GM12878 (cell line): ENCODE results near the gene FXYD1. TPM values are rescaled to one million over a fixed set of nuclear protein-coding genes. Genes with fewer than 3 reads are reported as not detected.
A peak's percentile ranks its signal among the peaks of the same experiment; 100 is the strongest.

ENCODE experiments used
- ATAC-seq: fragments of 200-7000 bp; cut with Tn5 transposase; 3 replicates; pipeline ENCODE4 v1.9.1; 2020; ENCODE audit warnings: mild to moderate bottlenecking, moderate library complexity
- BruUV-seq: library from RNA; stranded (reverse); fragments of 400-500 nt; replicated peaks from 2 replicates; lab custom pipeline; 2021; lab: Mats Ljungman, UMichigan
- CTCF ChIA-PET: fragments of 300-600 bp; sonication (Branson Sonifier 250); formaldehyde crosslinking; extraction: SDS; loops from one replicate; lab custom pipeline; 2021; ENCODE audit warnings: inconsistent platforms; lab: Yijun Ruan, JAX
- POLR2A ChIA-PET: fragments of 350-600 bp; formaldehyde crosslinking; extraction: SDS; loops from one replicate; lab custom pipeline; 2021; ENCODE audit warnings: inconsistent platforms; lab: Charles Lee
- RAD21 ChIA-PET: fragments of 300-600 bp; sonication (Branson Sonifier 250); formaldehyde crosslinking; loops from one replicate; lab custom pipeline; 2023; ENCODE audit warnings: antibody characterized with exemption; ENCODE audit not compliant: unreplicated experiment; lab: Charles Lee
- SMC1A ChIA-PET: fragments of 300-600 bp; sonication (Branson Sonifier 250); formaldehyde crosslinking; loops from one replicate; lab custom pipeline; 2023; ENCODE audit not compliant: unreplicated experiment, uncharacterized antibody; lab: Charles Lee
- DNase-seq: peaks from one replicate; pipeline ENCODE4 v3.0.0-alpha.2; 2011; ENCODE audit warnings: low read depth, low spot score
- FAIRE-seq: peaks from 3 replicates; lab custom pipeline; 2011; peaks lifted over from hg19 to GRCh38; lab: Jason Lieb, UNC
- H2AFZ ChIP-seq: 2 replicates; pipeline ENCODE4 v1.6.0; 2011; ENCODE audit warnings: low read depth, low read length, control low read depth; ENCODE audit not compliant: control insufficient read depth
- H3K27ac ChIP-seq: 2 replicates; pipeline ENCODE4 v1.5.1; 2011; ENCODE audit warnings: control low read depth; ENCODE audit not compliant: control insufficient read depth, insufficient read depth
- H3K27me3 ChIP-seq, 2 experiments: replicated peaks in 1 of 2; 2 replicates each; pipeline versions ENCODE4 v1.6.0 to v1.6.1; 2011; ENCODE audit warnings: low read length in 1 of 2; ENCODE audit not compliant: control insufficient read depth in 2 of 2, insufficient read depth in 2 of 2
- H3K36me3 ChIP-seq, 2 experiments: 2 replicates each; pipeline ENCODE4 v1.5.1; 2011; ENCODE audit warnings: low read length in 1 of 2; ENCODE audit not compliant: control insufficient read depth in 2 of 2, insufficient read depth in 2 of 2
- H3K4me1 ChIP-seq: 2 replicates; pipeline ENCODE4 v1.6.1; 2011; ENCODE audit warnings: mild to moderate bottlenecking, low read length, moderate library complexity, mixed read lengths; ENCODE audit not compliant: control insufficient read depth, insufficient read depth
- H3K4me2 ChIP-seq: 2 replicates; pipeline ENCODE4 v1.6.0; 2011; ENCODE audit warnings: control low read depth; ENCODE audit not compliant: control insufficient read depth, insufficient read depth
- H3K4me3 ChIP-seq: fragments of 200-600 bp; sonication (generic); 2 replicates; pipeline ENCODE4 v1.5.1; 2016
- H3K79me2 ChIP-seq: 2 replicates; pipeline ENCODE4 v1.6.0; 2011; ENCODE audit warnings: low read length; ENCODE audit not compliant: control insufficient read depth, insufficient read depth
- H3K9ac ChIP-seq: 2 replicates; pipeline ENCODE4 v1.8.0; 2011; ENCODE audit warnings: low read length, control low read depth, mixed read lengths; ENCODE audit not compliant: control insufficient read depth, insufficient read depth
- H3K9me3 ChIP-seq: replicated peaks from 3 replicates; pipeline ENCODE4 v1.5.1; 2011; ENCODE audit warnings: mild to moderate bottlenecking, low read length; ENCODE audit not compliant: control insufficient read depth, insufficient read depth
- H4K20me1 ChIP-seq: 2 replicates; pipeline ENCODE4 v1.6.0; 2011; ENCODE audit not compliant: control insufficient read depth, insufficient read depth
- BRCA1 ChIP-seq: IDR thresholded peaks from 2 replicates; pipeline ENCODE4 v1.6.1; 2011; ENCODE audit warnings: low read depth, low read length, improper control_type of control experiment
- CHD2 ChIP-seq: IDR thresholded peaks from 2 replicates; pipeline ENCODE4 v1.6.1; 2011; ENCODE audit warnings: low read depth, low read length, improper control_type of control experiment, borderline replicate concordance
- CREM ChIP-seq: IDR thresholded peaks from 2 replicates; pipeline ENCODE4 v1.6.1; 2014; ENCODE audit warnings: antibody characterized with exemption, low read depth
- E2F8 ChIP-seq: fragments of 450-650 bp; IDR thresholded peaks from 2 replicates; pipeline ENCODE4 v1.6.1; 2018; ENCODE audit warnings: mild to moderate bottlenecking, low read depth, moderate library complexity; ENCODE audit not compliant: partially characterized antibody
- EZH2 ChIP-seq: IDR thresholded peaks from 2 replicates; pipeline ENCODE4 v1.6.1; 2012; ENCODE audit warnings: low read depth, mild to moderate bottlenecking, control low read depth, inconsistent platforms, low read length, borderline replicate concordance; ENCODE audit not compliant: control insufficient read depth
- FOXK2 ChIP-seq: fragments of 450-650 bp; IDR thresholded peaks from 2 replicates; pipeline ENCODE4 v1.6.1; 2017; ENCODE audit warnings: mild to moderate bottlenecking, moderate library complexity
- HDGF ChIP-seq: fragments of 450-650 bp; IDR thresholded peaks from 2 replicates; pipeline ENCODE4 v1.6.1; 2016; ENCODE audit warnings: antibody characterized with exemption
- RAD51 ChIP-seq: fragments of 450-650 bp; IDR thresholded peaks from 2 replicates; pipeline ENCODE4 v1.6.1; 2016; ENCODE audit warnings: moderate library complexity, mild to moderate bottlenecking, inconsistent platforms
- RFX5 ChIP-seq: IDR thresholded peaks from 2 replicates; pipeline ENCODE4 v1.6.1; 2011; ENCODE audit warnings: low read depth, low read length, improper control_type of control experiment
- SMARCA5 ChIP-seq: fragments of 450-650 bp; IDR thresholded peaks from 2 replicates; pipeline ENCODE4 v1.6.1; 2017; ENCODE audit warnings: mild to moderate bottlenecking
- TCF12 ChIP-seq: IDR thresholded peaks from 2 replicates; pipeline ENCODE4 v1.6.1; 2011; ENCODE audit warnings: low read depth, mild to moderate bottlenecking, low read length
- ZBED1 ChIP-seq: IDR thresholded peaks from 2 replicates; pipeline ENCODE4 v1.6.1; 2016; ENCODE audit warnings: borderline replicate concordance
- WGBS: methylation state at CpG from one replicate; pipeline ENCODE4 v1.1.6; 2016; ENCODE audit warnings: low lambda C conversion rate; ENCODE audit not compliant: insufficient replicate concordance, insufficient coverage; ENCODE audit errors: missing lambda C conversion rate; 5-methylcytosine and 5-hydroxymethylcytosine counted together
- in situ Hi-C: fragments of 300-500 bp; cut with MboI; formaldehyde crosslinking; loops from 9 replicates; pipeline ENCODE4 v1.14.3; 2018; ENCODE audit warnings: mixed read lengths
- intact Hi-C: fragments of 100-400 bp; cut with micrococcal nuclease; formaldehyde crosslinking; loops from one replicate; pipeline ENCODE4 v1.14.2; 2022; ENCODE audit not compliant: unreplicated experiment
- polyA plus RNA-seq, 11 experiments: library from polyadenylated mRNA; depleted of rRNA in 4 of 11; unstranded in 6 of 11; stranded (reverse) in 5 of 11; fragments of >200 nt; fragmentation: Nextera tagmentation in 4 of 11; fragmentation: Illumina TruSeq in 1 of 11; extraction: Ambion mirVana in 4 of 11; extraction: Trizol in 1 of 11; gene quantifications; 1 replicate in 1 of 11; 2 replicates in 10 of 11; pipeline versions ENCODE4 v1.2.1 to v1.2.3, GENCODE V29; 2011 to 2016; ENCODE audit warnings: inconsistent platforms in 2 of 11, missing spikeins in 2 of 11, low read depth in 1 of 11
- total RNA-seq, 4 experiments: library from RNA; depleted of rRNA in 3 of 4; stranded (reverse); fragments of >200 nt in 3 of 4; fragmentation: Illumina TruSeq in 1 of 4; extraction: Trizol in 1 of 4; gene quantifications; 2 replicates each; pipeline versions ENCODE4 v1.2.1 to v1.2.3, GENCODE V29; 2013 to 2021
- TF ChIP-seq, protein P1 (sequence below): fragments of 450-650 bp; IDR thresholded peaks from 2 replicates; pipeline ENCODE4 v1.6.1; 2017; ENCODE audit warnings: mild to moderate bottlenecking, low read depth, inconsistent platforms; ENCODE audit not compliant: poor library complexity, severe bottlenecking
- TF ChIP-seq, protein P2 (sequence below): fragments of 450-650 bp; IDR thresholded peaks from 2 replicates; pipeline ENCODE4 v1.6.1; 2017; ENCODE audit warnings: mild to moderate bottlenecking

The FXYD1 gene
- total and polyA plus RNA-seq, 10 of the 15 experiments (the other 5 are each of a cell fraction or from before 2014, with no cell fraction given), result 0.34 to 1.2 (median 0.49) TPM; not detected in 4

DNA sequence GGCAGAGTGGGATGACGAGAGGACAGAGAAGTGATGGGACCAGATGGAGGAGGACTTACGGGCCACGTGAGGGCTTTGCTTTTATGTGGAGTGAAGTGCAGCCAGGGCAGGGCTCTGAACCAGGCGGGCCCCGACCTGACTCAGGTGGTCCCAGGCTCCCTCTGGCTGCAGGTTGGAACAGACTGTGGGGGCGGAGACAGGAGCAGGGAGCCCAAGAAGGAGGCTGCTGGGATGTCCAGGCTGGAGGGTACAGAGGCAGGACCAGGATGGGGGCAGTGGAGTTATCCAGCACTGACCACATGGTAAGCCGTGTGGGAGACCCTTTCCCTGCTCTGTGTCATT, 18.0 kb downstream of the FXYD1 start:
- 93% methylated on average over 7 of the region's 7 CpGs for WGBS
- Histone ChIP-seq H3K27ac (no peak overlapping the region), H2AFZ (no peak overlapping the region), H3K27me3 (peaks cover 0 to 3% of the 10 kb centered on the region in 2 experiments; a peak in 1 of 4 replicates), H3K4me2 (peak overlapping the region; percentile 81; the same call in 1 of the 2 replicates), H4K20me1 (no peaks in the 10 kb centered on the region), H3K4me1 (peaks cover 6% of the 10 kb centered on the region), H3K9ac (no peak overlapping the region), H3K79me2 (peaks cover 19% of the 10 kb centered on the region), H3K36me3 (peaks cover 4 to 26% of the 10 kb centered on the region in 2 experiments)
- ChIA-PET POLR2A (no interaction called here), SMC1A (interaction anchor here (0.9 kb wide), 1 partner anchor 11 kb away, joined by 3 read pairs; no protein-coding TSS in a partner anchor)
- BruUV-seq, result no TSS peak
- TF ChIP-seq BRCA1 (no peak), EZH2 (no peak), ZBED1 (no peak), FOXK2 (no peak), SMARCA5 (no peak), RAD51 (no peak), HDGF (no peak), E2F8 (no peak), TCF12 (no peak), CREM (no peak), RFX5 (no peak), CHD2 (no peak)
- TF ChIP-seq, protein P1, sequence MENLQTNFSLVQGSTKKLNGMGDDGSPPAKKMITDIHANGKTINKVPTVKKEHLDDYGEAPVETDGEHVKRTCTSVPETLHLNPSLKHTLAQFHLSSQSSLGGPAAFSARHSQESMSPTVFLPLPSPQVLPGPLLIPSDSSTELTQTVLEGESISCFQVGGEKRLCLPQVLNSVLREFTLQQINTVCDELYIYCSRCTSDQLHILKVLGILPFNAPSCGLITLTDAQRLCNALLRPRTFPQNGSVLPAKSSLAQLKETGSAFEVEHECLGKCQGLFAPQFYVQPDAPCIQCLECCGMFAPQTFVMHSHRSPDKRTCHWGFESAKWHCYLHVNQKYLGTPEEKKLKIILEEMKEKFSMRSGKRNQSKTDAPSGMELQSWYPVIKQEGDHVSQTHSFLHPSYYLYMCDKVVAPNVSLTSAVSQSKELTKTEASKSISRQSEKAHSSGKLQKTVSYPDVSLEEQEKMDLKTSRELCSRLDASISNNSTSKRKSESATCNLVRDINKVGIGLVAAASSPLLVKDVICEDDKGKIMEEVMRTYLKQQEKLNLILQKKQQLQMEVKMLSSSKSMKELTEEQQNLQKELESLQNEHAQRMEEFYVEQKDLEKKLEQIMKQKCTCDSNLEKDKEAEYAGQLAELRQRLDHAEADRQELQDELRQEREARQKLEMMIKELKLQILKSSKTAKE, result no peak
- TF ChIP-seq, protein P2, sequence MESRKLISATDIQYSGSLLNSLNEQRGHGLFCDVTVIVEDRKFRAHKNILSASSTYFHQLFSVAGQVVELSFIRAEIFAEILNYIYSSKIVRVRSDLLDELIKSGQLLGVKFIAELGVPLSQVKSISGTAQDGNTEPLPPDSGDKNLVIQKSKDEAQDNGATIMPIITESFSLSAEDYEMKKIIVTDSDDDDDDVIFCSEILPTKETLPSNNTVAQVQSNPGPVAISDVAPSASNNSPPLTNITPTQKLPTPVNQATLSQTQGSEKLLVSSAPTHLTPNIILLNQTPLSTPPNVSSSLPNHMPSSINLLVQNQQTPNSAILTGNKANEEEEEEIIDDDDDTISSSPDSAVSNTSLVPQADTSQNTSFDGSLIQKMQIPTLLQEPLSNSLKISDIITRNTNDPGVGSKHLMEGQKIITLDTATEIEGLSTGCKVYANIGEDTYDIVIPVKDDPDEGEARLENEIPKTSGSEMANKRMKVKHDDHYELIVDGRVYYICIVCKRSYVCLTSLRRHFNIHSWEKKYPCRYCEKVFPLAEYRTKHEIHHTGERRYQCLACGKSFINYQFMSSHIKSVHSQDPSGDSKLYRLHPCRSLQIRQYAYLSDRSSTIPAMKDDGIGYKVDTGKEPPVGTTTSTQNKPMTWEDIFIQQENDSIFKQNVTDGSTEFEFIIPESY, result no peak
- TF ChIP-seq, all 136 proteins: peak for 0
- ATAC-seq (no peak), DNase-seq (no peak), FAIRE-seq (no peak)
- in situ Hi-C loops, result no loop called here
- Histone ChIP-seq H3K4me3 (no peak overlapping the region), H3K9me3 (no peaks in the 10 kb centered on the region; the same call in 1 of the 3 replicates)
- ChIA-PET RAD21 (interaction anchor here (1.0 kb wide), 1 partner anchor 15 kb away, joined by 3 read pairs; no protein-coding TSS in a partner anchor), CTCF (interaction anchor here (0.9 to 1.3 kb wide), 2 partner anchors 15 to 47 kb away, joined by 3 read pairs; no protein-coding TSS in a partner anchor)
- intact Hi-C loops, result loop anchor here (5.0 kb wide), 1 partner anchor 51 kb away; no protein-coding TSS in a partner anchor
